NT2/D1 (cell line): ENCODE results near the gene TMEM106C.

ENCODE experiments used
- DNase-seq: peaks from one replicate; pipeline ENCODE4 v3.0.0-alpha.2; 2011; ENCODE audit warnings: low read depth, low spot score
- H3K27me3 ChIP-seq: 2 replicates; pipeline ENCODE4 v1.6.0; 2011; ENCODE audit warnings: mild to moderate bottlenecking; ENCODE audit not compliant: insufficient read length, insufficient read depth
- H3K36me3 ChIP-seq: 2 replicates; pipeline ENCODE4 v1.6.1; 2011; ENCODE audit warnings: mild to moderate bottlenecking, low read length, mixed read lengths; ENCODE audit not compliant: insufficient read depth, insufficient read length
- H3K4me1 ChIP-seq: 2 replicates; pipeline ENCODE4 v1.5.1; 2011; ENCODE audit not compliant: insufficient read depth, insufficient read length
- H3K4me3 ChIP-seq: 2 replicates; pipeline ENCODE4 v1.5.1; 2011; ENCODE audit warnings: low read depth; ENCODE audit not compliant: insufficient read length
- H3K9ac ChIP-seq: 2 replicates; pipeline ENCODE4 v1.6.0; 2011; ENCODE audit warnings: low read depth; ENCODE audit not compliant: insufficient read length
- H3K9me3 ChIP-seq: 2 replicates; pipeline ENCODE4 v1.5.1; 2011; ENCODE audit warnings: mild to moderate bottlenecking, low read length; ENCODE audit not compliant: insufficient read depth
- SUZ12 ChIP-seq: IDR thresholded peaks from 2 replicates; pipeline ENCODE4 v1.6.1; 2011; ENCODE audit not compliant: insufficient read length, insufficient read depth; ENCODE audit errors: extremely low read depth
- YY1 ChIP-seq: IDR thresholded peaks from 2 replicates; pipeline ENCODE4 v1.6.1; 2011; ENCODE audit not compliant: insufficient read length, insufficient read depth
- ZNF274 ChIP-seq: IDR thresholded peaks from 2 replicates; pipeline ENCODE4 v1.6.1; 2011; ENCODE audit warnings: mild to moderate bottlenecking, low read depth, low read length

TMEM106C gene

GRCh38 chr12:47991106-47992061 lies 28.0 kb downstream of the TMEM106C start:
- Histone ChIP-seq H3K9me3 (no peaks in the 10 kb centered on the region), H3K36me3 (peaks cover 38% of the 10 kb centered on the region), H3K4me3 (no peak overlapping the region), H3K27me3 (peaks cover 74% of the 10 kb centered on the region), H3K4me1 (peaks cover 20% of the 10 kb centered on the region), H3K9ac (no peak overlapping the region)
- DNase-seq: no peak
- TF ChIP-seq YY1: no peak
- TF ChIP-seq SUZ12: no peak
- TF ChIP-seq ZNF274: no peak

GRCh38 chr12:47992776-47993175 lies 29.4 kb downstream of the TMEM106C start:
- TF ChIP-seq YY1: no peak
- no peak for TF ChIP-seq SUZ12
- TF ChIP-seq ZNF274: no peak
- H3K4me1 ChIP-seq: peaks cover 18% of the 10 kb centered on the region
- no peak overlapping the region for H3K4me3 ChIP-seq
- no peaks in the 10 kb centered on the region for H3K9me3 ChIP-seq
- H3K27me3 ChIP-seq: peaks cover 77% of the 10 kb centered on the region
- H3K9ac ChIP-seq: no peak overlapping the region
- peaks cover 30% of the 10 kb centered on the region for H3K36me3 ChIP-seq
- no peak for DNase-seq

GRCh38 chr12:47993491-47993890 lies 30.1 kb downstream of the TMEM106C start:
- Histone ChIP-seq H3K4me3 (no peak overlapping the region), H3K9ac (no peak overlapping the region), H3K9me3 (no peaks in the 10 kb centered on the region), H3K27me3 (peaks cover 81% of the 10 kb centered on the region), H3K36me3 (peaks cover 31% of the 10 kb centered on the region), H3K4me1 (peaks cover 14% of the 10 kb centered on the region)
- no peak for TF ChIP-seq ZNF274
- no peak for TF ChIP-seq SUZ12
- no peak for TF ChIP-seq YY1
- DNase-seq: no peak

- H3K4me1 ChIP-seq: peaks cover 8% of the 10 kb centered on the region
- no peak overlapping the region for H3K4me3 ChIP-seq
- H3K9me3 ChIP-seq: no peaks in the 10 kb centered on the region
- H3K27me3 ChIP-seq: peaks cover 86% of the 10 kb centered on the region
- peaks cover 31% of the 10 kb centered on the region for H3K36me3 ChIP-seq
- TF ChIP-seq YY1 (no peak), SUZ12 (no peak), ZNF274 (no peak)
- no peak for DNase-seq
- no peak overlapping the region for H3K9ac ChIP-seq
Observed at GRCh38 chr12:47995981-47996401, 32.6 kb downstream of the TMEM106C start.

GRCh38 chr12:47997321-47997720 lies 33.9 kb downstream of the TMEM106C start:
- Histone ChIP-seq H3K9me3 (no peaks in the 10 kb centered on the region), H3K9ac (no peak overlapping the region), H3K36me3 (peaks cover 31% of the 10 kb centered on the region), H3K4me1 (peaks cover 4% of the 10 kb centered on the region), H3K4me3 (no peak overlapping the region), H3K27me3 (peaks cover 81% of the 10 kb centered on the region)
- no peak for TF ChIP-seq SUZ12
- no peak for TF ChIP-seq YY1
- no peak for TF ChIP-seq ZNF274
- no peak for DNase-seq

GRCh38 chr12:47999816-48000215 lies 36.4 kb downstream of the TMEM106C start:
- no peak overlapping the region for H3K9ac ChIP-seq
- H3K36me3 ChIP-seq: peaks cover 18% of the 10 kb centered on the region
- DNase-seq: no peak
- no peaks in the 10 kb centered on the region for H3K9me3 ChIP-seq
- peaks cover 86% of the 10 kb centered on the region for H3K27me3 ChIP-seq
- no peak for TF ChIP-seq SUZ12
- TF ChIP-seq YY1: no peak
- TF ChIP-seq ZNF274: no peak
- H3K4me1 ChIP-seq: peaks cover 16% of the 10 kb centered on the region
- H3K4me3 ChIP-seq: no peak overlapping the region

- H3K9ac ChIP-seq: peak overlapping the region; percentile 38
- TF ChIP-seq SUZ12 (no peak), ZNF274 (no peak)
- peaks cover 7% of the 10 kb centered on the region for H3K36me3 ChIP-seq
- H3K9me3 ChIP-seq: no peaks in the 10 kb centered on the region
- peaks cover 23% of the 10 kb centered on the region for H3K4me1 ChIP-seq
- H3K27me3 ChIP-seq: peaks cover 87% of the 10 kb centered on the region
- peak overlapping the region; percentile 23 for H3K4me3 ChIP-seq
- DNase-seq: no peak
Observed at GRCh38 chr12:48000878-48001504, 37.6 kb downstream of the TMEM106C start.
